Ishikawa (cell line): ENCODE results near the gene DPM1.

ENCODE experiments used
- CEBPB ChIP-seq: IDR thresholded peaks from 2 replicates; pipeline ENCODE4 v1.6.1; 2012
- CREB1 ChIP-seq: IDR thresholded peaks from 2 replicates; pipeline ENCODE4 v1.6.1; 2012; ENCODE audit warnings: low read depth
- EGR1 ChIP-seq: IDR thresholded peaks from 2 replicates; pipeline ENCODE4 v1.6.1; 2012
- EP300 ChIP-seq: IDR thresholded peaks from 2 replicates; pipeline ENCODE4 v1.6.1; 2012; ENCODE audit warnings: borderline replicate concordance
- FOXM1 ChIP-seq: IDR thresholded peaks from 2 replicates; pipeline ENCODE4 v1.6.1; 2012; ENCODE audit warnings: low read depth, borderline replicate concordance
- NFIC ChIP-seq: IDR thresholded peaks from 2 replicates; pipeline ENCODE4 v1.6.1; 2012
- RAD21 ChIP-seq: IDR thresholded peaks from 2 replicates; pipeline ENCODE4 v1.6.1; 2012; ENCODE audit warnings: low read depth
- REST ChIP-seq: IDR thresholded peaks from 2 replicates; pipeline ENCODE4 v1.6.1; 2012; ENCODE audit warnings: low read depth, mild to moderate bottlenecking
- TAF1 ChIP-seq: IDR thresholded peaks from 2 replicates; pipeline ENCODE4 v1.6.1; 2012; ENCODE audit warnings: low read depth, mild to moderate bottlenecking
- TCF12 ChIP-seq: IDR thresholded peaks from 2 replicates; pipeline ENCODE4 v1.6.1; 2012; ENCODE audit warnings: low read depth
- TEAD4 ChIP-seq: IDR thresholded peaks from 2 replicates; pipeline ENCODE4 v1.6.1; 2012
- USF1 ChIP-seq: IDR thresholded peaks from 2 replicates; pipeline ENCODE4 v1.6.1; 2012
- YY1 ChIP-seq: IDR thresholded peaks from 2 replicates; pipeline ENCODE4 v1.6.1; 2012; ENCODE audit warnings: low read depth
- ZBTB7A ChIP-seq: IDR thresholded peaks from 2 replicates; pipeline ENCODE4 v1.6.1; 2012; ENCODE audit warnings: low read depth
- TF ChIP-seq, protein P1 (sequence below): IDR thresholded peaks from 2 replicates; pipeline ENCODE4 v1.6.1; 2012

The DPM1 gene

GRCh38 chr20:50904067-50904570, 54.2 kb downstream of the DPM1 start:
- TF ChIP-seq YY1: no peak
- TF ChIP-seq TCF12: no peak
- no peak for TF ChIP-seq CEBPB
- TF ChIP-seq, protein P1, sequence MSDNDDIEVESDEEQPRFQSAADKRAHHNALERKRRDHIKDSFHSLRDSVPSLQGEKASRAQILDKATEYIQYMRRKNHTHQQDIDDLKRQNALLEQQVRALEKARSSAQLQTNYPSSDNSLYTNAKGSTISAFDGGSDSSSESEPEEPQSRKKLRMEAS: no peak
- TF ChIP-seq TAF1: no peak
- TF ChIP-seq NFIC: no peak
- no peak for TF ChIP-seq TEAD4
- TF ChIP-seq EGR1: no peak
- TF ChIP-seq FOXM1: no peak
- no peak for TF ChIP-seq REST
- TF ChIP-seq USF1: no peak
- no peak for TF ChIP-seq ZBTB7A
- TF ChIP-seq CREB1: no peak
- no peak for TF ChIP-seq EP300
- no peak for TF ChIP-seq RAD21

GRCh38 chr20:50903353-50904051, 54.8 kb downstream of the DPM1 start:
- no peak for TF ChIP-seq EP300

- TF ChIP-seq FOXM1: no peak
- TF ChIP-seq REST: no peak
- no peak for TF ChIP-seq TCF12
These were observed 57.0 kb downstream of the DPM1 start for GRCh38 chr20:50901301-50901700.

DNA sequence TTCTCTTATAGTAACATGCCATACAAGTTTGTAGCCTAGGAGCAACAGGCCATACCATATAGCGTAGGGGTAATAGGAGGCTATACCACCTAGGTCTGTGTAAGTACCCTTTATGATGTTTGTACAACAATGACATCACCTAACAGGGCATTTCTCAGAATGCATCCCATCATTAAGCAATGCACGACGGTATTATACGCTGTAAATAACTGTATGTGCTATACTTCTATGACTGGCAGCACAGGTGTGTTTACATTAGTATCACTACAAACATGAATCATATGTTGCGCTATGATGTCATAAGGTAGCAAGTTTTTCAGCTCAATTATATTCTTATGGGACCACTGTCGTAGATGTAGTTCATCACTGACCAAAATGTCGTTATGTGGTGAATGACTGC, 58.1 kb downstream of the DPM1 start:
- TF ChIP-seq REST (no peak), TCF12 (no peak), CREB1 (no peak), YY1 (no peak), USF1 (no peak), ZBTB7A (no peak), RAD21 (no peak), EP300 (no peak), FOXM1 (no peak), CEBPB (no peak), TEAD4 (no peak), EGR1 (no peak), NFIC (no peak), TAF1 (no peak)
- TF ChIP-seq, protein P1: no peak

DNA sequence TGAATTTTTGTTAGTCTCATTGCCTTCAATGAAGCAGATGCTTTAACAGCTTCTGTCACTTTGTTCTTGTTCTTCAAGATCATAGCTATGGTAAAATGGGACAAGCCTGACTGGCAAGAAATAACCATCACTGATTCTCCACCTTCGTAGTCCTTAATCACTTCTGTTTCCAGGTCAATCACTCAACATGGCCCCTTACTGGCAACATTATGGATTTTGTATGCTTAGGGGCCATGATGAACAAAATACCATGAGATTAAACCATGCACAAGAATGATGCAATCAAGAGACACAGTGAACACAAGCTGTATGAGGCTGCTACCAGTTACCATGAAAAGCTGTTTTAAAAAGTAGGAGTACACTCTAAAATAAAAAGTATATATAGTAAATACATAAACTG, 59.9 kb downstream of the DPM1 start:
- TF ChIP-seq NFIC (no peak), FOXM1 (no peak), TAF1 (no peak), REST (no peak), CEBPB (no peak), RAD21 (no peak), TEAD4 (no peak), CREB1 (no peak), TCF12 (no peak), EGR1 (no peak), EP300 (no peak), ZBTB7A (no peak), YY1 (no peak)
- TF ChIP-seq, protein P1: no peak
